WTC11 (cell line): Measurements from ENCODE around the gene DDAH2. TPM values are rescaled to one million over a fixed set of nuclear protein-coding genes. Genes with fewer than 3 reads are reported as not detected.

Experiments used
- ATAC-seq: fragments of 200-7000 bp; cut with Tn5 transposase; 2 replicates; pipeline ENCODE4 v1.10.0; 2021; ENCODE audit warnings: mild to moderate bottlenecking, moderate library complexity
- CTCF ChIA-PET: fragments of 300-600 bp; sonication (Branson Sonifier 250); formaldehyde crosslinking; loops from one replicate; lab custom pipeline; 2021; ENCODE audit warnings: antibody characterized with exemption; lab: Charles Lee
- POLR2A ChIA-PET: fragments of 350-600 bp; sonication (Branson Sonifier 250); formaldehyde crosslinking; loops from one replicate; lab custom pipeline; 2021; ENCODE audit warnings: antibody characterized with exemption; lab: Charles Lee
- DNase-seq: peaks from one replicate; pipeline ENCODE4 v3.0.0; 2021; ENCODE audit warnings: low spot score
- H3K27ac Mint-ChIP-seq: 2 replicates; pipeline ENCODE4 v1.8.0; 2021; ENCODE audit warnings: mixed read lengths
- H3K27me3 Mint-ChIP-seq: 2 replicates; pipeline ENCODE4 v1.8.0; 2021; ENCODE audit warnings: low read depth, mild to moderate bottlenecking, moderate library complexity, mixed read lengths
- H3K36me3 Mint-ChIP-seq: 2 replicates; pipeline ENCODE4 v1.8.0; 2021; ENCODE audit warnings: mixed read lengths
- H3K4me1 Mint-ChIP-seq: 2 replicates; pipeline ENCODE4 v1.8.0; 2022; ENCODE audit warnings: mixed read lengths
- H3K4me3 Mint-ChIP-seq: 2 replicates; pipeline ENCODE4 v1.8.0; 2021; ENCODE audit warnings: mild to moderate bottlenecking, moderate library complexity, mixed read lengths
- H3K9me3 Mint-ChIP-seq: 2 replicates; pipeline ENCODE4 v1.8.0; 2021; ENCODE audit warnings: mixed read lengths
- ATF1 ChIP-seq: sonication (generic); formaldehyde crosslinking; IDR thresholded peaks from 2 replicates; pipeline ENCODE4 v1.8.1; 2023; ENCODE audit warnings: mild to moderate bottlenecking, moderate library complexity, missing genetic modification reagents
- E2F5 ChIP-seq: sonication (generic); formaldehyde crosslinking; IDR thresholded peaks from 2 replicates; pipeline ENCODE4 v1.8.1; 2022; ENCODE audit warnings: mild to moderate bottlenecking, moderate library complexity, missing genetic modification reagents
- ERG ChIP-seq: fragments of 250-450 bp; sonication (Bioruptor Pico); IDR thresholded peaks from 2 replicates; pipeline ENCODE4 v1.8.0; 2021; ENCODE audit warnings: mild to moderate bottlenecking
- ESRRA ChIP-seq: sonication (generic); formaldehyde crosslinking; IDR thresholded peaks from 2 replicates; pipeline ENCODE4 v1.8.1; 2022; ENCODE audit warnings: mild to moderate bottlenecking, missing genetic modification reagents, borderline replicate concordance
- ETV6 ChIP-seq: sonication (generic); formaldehyde crosslinking; IDR thresholded peaks from 2 replicates; pipeline ENCODE4 v1.8.1; 2022; ENCODE audit warnings: mild to moderate bottlenecking, missing genetic modification reagents
- FOXJ3 ChIP-seq: sonication (generic); formaldehyde crosslinking; IDR thresholded peaks from 2 replicates; pipeline ENCODE4 v1.9.0; 2021; ENCODE audit warnings: missing genetic modification reagents, mild to moderate bottlenecking, borderline replicate concordance
- FOXK1 ChIP-seq: sonication (generic); formaldehyde crosslinking; IDR thresholded peaks from 2 replicates; pipeline ENCODE4 v1.8.0; 2022; ENCODE audit warnings: mild to moderate bottlenecking, moderate library complexity, missing genetic modification reagents
- FOXP1 ChIP-seq: sonication (generic); formaldehyde crosslinking; IDR thresholded peaks from 2 replicates; pipeline ENCODE4 v1.8.0; 2022; ENCODE audit warnings: missing genetic modification reagents, mild to moderate bottlenecking, moderate library complexity, borderline replicate concordance
- JUN ChIP-seq: sonication (generic); formaldehyde crosslinking; IDR thresholded peaks from 2 replicates; pipeline ENCODE4 v1.8.0; 2023; ENCODE audit warnings: mild to moderate bottlenecking, missing genetic modification reagents
- MYBL2 ChIP-seq: sonication (generic); formaldehyde crosslinking; IDR thresholded peaks from 2 replicates; pipeline ENCODE4 v1.8.1; 2023; ENCODE audit warnings: mild to moderate bottlenecking, moderate library complexity, missing genetic modification reagents
- OVOL2 ChIP-seq: fragments of 250-450 bp; sonication (Bioruptor Pico); IDR thresholded peaks from 2 replicates; pipeline ENCODE4 v1.9.0; 2021; ENCODE audit warnings: mild to moderate bottlenecking, borderline replicate concordance
- PREB ChIP-seq: sonication (generic); formaldehyde crosslinking; IDR thresholded peaks from 2 replicates; pipeline ENCODE4 v1.8.1; 2022; ENCODE audit warnings: mild to moderate bottlenecking, missing genetic modification reagents, moderate library complexity, borderline replicate concordance
- SMAD3 ChIP-seq: sonication (generic); formaldehyde crosslinking; IDR thresholded peaks from 2 replicates; pipeline ENCODE4 v1.8.0; 2022; ENCODE audit warnings: missing genetic modification reagents, mild to moderate bottlenecking, borderline replicate concordance
- SOX15 ChIP-seq: fragments of 250-450 bp; sonication (Bioruptor Pico); IDR thresholded peaks from 2 replicates; pipeline ENCODE4 v1.9.0; 2021; ENCODE audit warnings: mild to moderate bottlenecking
- TEAD1 ChIP-seq: sonication (generic); formaldehyde crosslinking; IDR thresholded peaks from 2 replicates; pipeline ENCODE4 v1.8.0; 2022; ENCODE audit warnings: mild to moderate bottlenecking, missing genetic modification reagents
- TEAD4 ChIP-seq: sonication (generic); formaldehyde crosslinking; IDR thresholded peaks from 2 replicates; pipeline ENCODE4 v1.8.0; 2022; ENCODE audit warnings: mild to moderate bottlenecking, missing genetic modification reagents
- TP53 ChIP-seq: sonication (generic); formaldehyde crosslinking; IDR thresholded peaks from 2 replicates; pipeline ENCODE4 v1.8.1; 2023; ENCODE audit warnings: mild to moderate bottlenecking, missing genetic modification reagents
- ZNF512 ChIP-seq: sonication (generic); formaldehyde crosslinking; IDR thresholded peaks from 2 replicates; pipeline ENCODE4 v1.8.1; 2022; ENCODE audit warnings: missing genetic modification reagents, borderline replicate concordance
- total RNA-seq: library from RNA; stranded (reverse); gene quantifications from 3 replicates; pipeline ENCODE4 v1.2.3, GENCODE V29; 2021
- TF ChIP-seq, protein P1 (sequence below): fragments of 250-450 bp; sonication (Bioruptor Pico); IDR thresholded peaks from 2 replicates; pipeline ENCODE4 v1.9.0; 2021; ENCODE audit warnings: mild to moderate bottlenecking

DDAH2 gene
- total RNA-seq, 1 experiment from 2014 or later: 67.3 TPM

DNA sequence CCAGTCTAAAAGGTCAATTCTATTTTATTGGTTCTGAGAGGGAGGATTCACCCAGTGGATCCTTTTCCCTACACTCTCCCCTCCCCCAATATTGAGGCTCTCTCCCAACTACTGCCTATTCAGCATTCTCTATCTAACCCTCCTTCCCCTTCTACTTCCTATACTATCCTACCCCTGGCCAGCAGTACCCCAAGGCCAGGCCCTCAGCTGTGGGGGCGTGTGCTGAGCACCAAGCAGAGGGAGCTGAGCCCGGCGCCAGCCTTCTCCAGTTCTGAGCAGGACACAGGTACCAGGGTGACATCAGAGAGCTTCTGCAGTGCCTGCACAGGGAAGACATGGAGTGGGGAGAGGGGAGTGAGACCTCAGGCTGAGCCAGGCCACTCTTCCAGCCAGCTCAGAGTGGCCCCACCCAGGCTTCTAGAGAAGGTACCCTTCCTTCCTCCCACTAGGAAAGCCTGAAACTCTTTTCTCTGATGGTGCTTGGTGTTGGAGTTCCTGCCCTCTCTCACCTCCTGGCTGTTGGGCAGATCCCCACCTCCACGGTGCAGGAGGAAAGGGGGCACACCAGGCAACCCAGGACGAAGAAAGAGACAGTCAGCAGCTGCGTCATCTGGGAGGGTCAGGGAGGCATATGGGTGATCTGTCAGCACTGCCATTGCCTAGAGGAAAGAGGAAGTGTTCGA is 1.9 kb downstream of the DDAH2 start:
- Mint-ChIP-seq H3K4me3 (no peak overlapping the region), H3K4me1 (peaks cover 16% of the 10 kb centered on the region), H3K27me3 (no peaks in the 10 kb centered on the region), H3K27ac (no peak overlapping the region), H3K36me3 (peaks cover 21% of the 10 kb centered on the region), H3K9me3 (no peaks in the 10 kb centered on the region)
- ATAC-seq: no peak
- CTCF ChIA-PET: interaction anchor here (0.9 to 4.0 kb wide), 2 partner anchors 43 to 103 kb away, joined by 8 to 66 read pairs; no protein-coding TSS in a partner anchor
- no peak for DNase-seq
- POLR2A ChIA-PET: interaction anchor here (0.6 to 3.6 kb wide), 2 partner anchors 12 to 13 kb away, joined by 4 to 32 read pairs; partner anchors contain the start of gene MSH5
- TF ChIP-seq MYBL2 (CRISPR knock-in tag) (no peak), JUN (CRISPR knock-in tag) (no peak), TEAD4 (CRISPR knock-in tag) (no peak), E2F5 (CRISPR knock-in tag) (no peak), OVOL2 (CRISPR knock-in tag) (no peak), FOXP1 (CRISPR knock-in tag) (no peak), TEAD1 (no peak), ATF1 (CRISPR knock-in tag) (no peak)
- TF ChIP-seq, protein P1, sequence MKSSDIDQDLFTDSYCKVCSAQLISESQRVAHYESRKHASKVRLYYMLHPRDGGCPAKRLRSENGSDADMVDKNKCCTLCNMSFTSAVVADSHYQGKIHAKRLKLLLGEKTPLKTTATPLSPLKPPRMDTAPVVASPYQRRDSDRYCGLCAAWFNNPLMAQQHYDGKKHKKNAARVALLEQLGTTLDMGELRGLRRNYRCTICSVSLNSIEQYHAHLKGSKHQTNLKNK (CRISPR knock-in tag): no peak
- TF ChIP-seq, all 79 proteins: peak for 0

DNA sequence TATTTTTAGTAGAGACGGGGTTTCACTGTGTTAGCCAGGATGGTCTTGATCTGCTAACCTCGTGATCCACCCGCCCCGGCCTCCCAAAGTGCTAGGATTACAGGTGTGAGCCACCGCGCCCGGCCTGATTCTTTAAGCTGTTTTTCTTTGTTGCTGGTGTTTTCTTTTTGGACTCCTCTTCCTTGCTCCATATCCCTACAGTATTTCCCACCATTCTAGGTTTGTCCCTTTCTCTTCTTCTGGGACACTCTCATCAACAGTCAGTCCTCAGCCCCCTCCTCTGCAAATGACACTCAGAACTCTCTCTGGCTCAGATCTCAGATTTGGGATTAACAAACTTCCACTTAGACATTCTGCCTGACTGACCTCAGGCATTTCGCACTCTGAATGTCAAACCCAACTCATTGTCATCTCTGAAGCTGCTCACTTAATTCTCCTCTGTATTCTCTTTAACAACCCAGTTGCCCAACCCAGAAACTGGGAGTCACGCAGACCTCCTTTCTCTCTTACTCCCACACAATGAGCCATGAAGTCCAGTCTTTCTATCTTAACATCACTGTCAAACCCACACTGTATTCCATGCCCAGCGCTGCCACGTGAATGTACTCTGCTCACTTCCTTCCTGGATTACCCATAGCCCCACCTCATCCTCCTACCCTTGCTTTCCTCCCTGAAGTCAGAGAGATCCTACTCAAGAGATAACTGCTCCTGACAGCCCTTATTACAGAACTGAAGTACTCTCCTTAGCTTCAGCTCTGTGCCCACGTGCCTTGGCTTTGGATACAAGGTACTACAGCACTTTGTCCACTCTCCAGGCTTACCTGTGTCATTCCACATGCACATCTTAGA is 3.4 kb downstream of the DDAH2 start:
- Mint-ChIP-seq H3K4me1 (peaks cover 15% of the 10 kb centered on the region), H3K36me3 (peaks cover 9% of the 10 kb centered on the region), H3K4me3 (no peak overlapping the region), H3K27me3 (peaks cover 4% of the 10 kb centered on the region; the same call in 1 of the 2 replicates), H3K9me3 (no peaks in the 10 kb centered on the region), H3K27ac (no peak overlapping the region; the same call in 1 of the 2 replicates)
- ChIA-PET POLR2A (interaction anchor here (1.1 kb wide), 1 partner anchor 102 kb away, joined by 3 read pairs; the partner anchor contains the start of gene HSPA1B), CTCF (interaction anchor here (2.1 to 3.0 kb wide), 2 partner anchors 12 to 44 kb away, joined by 7 to 16 read pairs; no protein-coding TSS in a partner anchor)
- DNase-seq (no peak), ATAC-seq (no peak)
- TF ChIP-seq ERG (no peak), FOXP1 (CRISPR knock-in tag) (no peak)

- no peak overlapping the region for H3K27ac Mint-ChIP-seq
- CTCF ChIA-PET: interaction anchor here (0.6 to 3.0 kb wide), 8 partner anchors 10 to 72 kb away, joined by 3 to 16 read pairs (median 4); partner anchors contain the start of genes ABHD16A, CLIC1 and VARS1
Measured at GRCh38 chr6:31723980-31724691, 5.0 kb downstream of the DDAH2 start.

More at GRCh38 chr6:31723980-31724691, 5.0 kb downstream of the DDAH2 start:
- TF ChIP-seq SOX15 (no peak), FOXJ3 (no peak), FOXK1 (CRISPR knock-in tag) (no peak), SMAD3 (CRISPR knock-in tag) (no peak), ETV6 (no peak), OVOL2 (CRISPR knock-in tag) (no peak), TP53 (CRISPR knock-in tag) (no peak), PREB (CRISPR knock-in tag) (no peak), ESRRA (CRISPR knock-in tag) (no peak), ZNF512 (CRISPR knock-in tag) (no peak)
- peaks cover 4% of the 10 kb centered on the region; the same call in 1 of the 2 replicates for H3K27me3 Mint-ChIP-seq
- H3K36me3 Mint-ChIP-seq: peaks cover 9% of the 10 kb centered on the region
- no peak; the same call in 1 of the 2 replicates for ATAC-seq
- no peak overlapping the region for H3K4me3 Mint-ChIP-seq
- H3K9me3 Mint-ChIP-seq: no peaks in the 10 kb centered on the region
- POLR2A ChIA-PET: interaction anchor here (0.7 kb wide), 1 partner anchor 91 kb away, joined by 3 read pairs; no protein-coding TSS in a partner anchor
- DNase-seq: no peak
- peaks cover 7% of the 10 kb centered on the region for H3K4me1 Mint-ChIP-seq
